ENCODE measurements around the gene PNMA8C.

DNA sequence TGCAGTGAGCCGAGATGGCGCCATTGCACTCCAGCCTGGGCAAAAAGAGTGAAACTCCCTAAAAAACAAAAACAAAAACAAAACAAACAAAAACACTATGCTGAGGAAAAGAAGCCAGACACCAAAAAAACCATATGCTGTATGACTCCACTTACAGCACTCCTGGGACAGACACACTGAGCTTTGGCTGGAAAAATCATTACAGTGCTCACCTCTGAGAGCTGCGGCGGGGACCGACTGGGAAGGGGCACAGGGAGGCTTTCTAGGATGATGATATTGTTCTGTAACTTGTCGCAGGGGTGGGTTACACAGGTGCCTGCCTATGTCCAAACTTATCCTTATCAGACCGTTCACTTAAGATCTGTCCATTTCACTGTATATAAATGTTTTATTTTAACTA lies 34.8 kb upstream of the PNMA8C start:
- TF ChIP-seq, protein P1, sequence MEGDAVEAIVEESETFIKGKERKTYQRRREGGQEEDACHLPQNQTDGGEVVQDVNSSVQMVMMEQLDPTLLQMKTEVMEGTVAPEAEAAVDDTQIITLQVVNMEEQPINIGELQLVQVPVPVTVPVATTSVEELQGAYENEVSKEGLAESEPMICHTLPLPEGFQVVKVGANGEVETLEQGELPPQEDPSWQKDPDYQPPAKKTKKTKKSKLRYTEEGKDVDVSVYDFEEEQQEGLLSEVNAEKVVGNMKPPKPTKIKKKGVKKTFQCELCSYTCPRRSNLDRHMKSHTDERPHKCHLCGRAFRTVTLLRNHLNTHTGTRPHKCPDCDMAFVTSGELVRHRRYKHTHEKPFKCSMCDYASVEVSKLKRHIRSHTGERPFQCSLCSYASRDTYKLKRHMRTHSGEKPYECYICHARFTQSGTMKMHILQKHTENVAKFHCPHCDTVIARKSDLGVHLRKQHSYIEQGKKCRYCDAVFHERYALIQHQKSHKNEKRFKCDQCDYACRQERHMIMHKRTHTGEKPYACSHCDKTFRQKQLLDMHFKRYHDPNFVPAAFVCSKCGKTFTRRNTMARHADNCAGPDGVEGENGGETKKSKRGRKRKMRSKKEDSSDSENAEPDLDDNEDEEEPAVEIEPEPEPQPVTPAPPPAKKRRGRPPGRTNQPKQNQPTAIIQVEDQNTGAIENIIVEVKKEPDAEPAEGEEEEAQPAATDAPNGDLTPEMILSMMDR (tag by site-specific recombination; IDR thresholded peaks at IDR 0.05), result no peak
- no peak for TF ChIP-seq ZNF133 (tag by site-specific recombination; IDR thresholded peaks at IDR 0.05)
- no peak for TF ChIP-seq ZNF629 (tag by site-specific recombination; IDR thresholded peaks at IDR 0.05)
- TF ChIP-seq ZNF202 (tag by site-specific recombination; IDR thresholded peaks at IDR 0.05; ENCODE audit: borderline replicate concordance), result no peak
- TF ChIP-seq, protein P2, sequence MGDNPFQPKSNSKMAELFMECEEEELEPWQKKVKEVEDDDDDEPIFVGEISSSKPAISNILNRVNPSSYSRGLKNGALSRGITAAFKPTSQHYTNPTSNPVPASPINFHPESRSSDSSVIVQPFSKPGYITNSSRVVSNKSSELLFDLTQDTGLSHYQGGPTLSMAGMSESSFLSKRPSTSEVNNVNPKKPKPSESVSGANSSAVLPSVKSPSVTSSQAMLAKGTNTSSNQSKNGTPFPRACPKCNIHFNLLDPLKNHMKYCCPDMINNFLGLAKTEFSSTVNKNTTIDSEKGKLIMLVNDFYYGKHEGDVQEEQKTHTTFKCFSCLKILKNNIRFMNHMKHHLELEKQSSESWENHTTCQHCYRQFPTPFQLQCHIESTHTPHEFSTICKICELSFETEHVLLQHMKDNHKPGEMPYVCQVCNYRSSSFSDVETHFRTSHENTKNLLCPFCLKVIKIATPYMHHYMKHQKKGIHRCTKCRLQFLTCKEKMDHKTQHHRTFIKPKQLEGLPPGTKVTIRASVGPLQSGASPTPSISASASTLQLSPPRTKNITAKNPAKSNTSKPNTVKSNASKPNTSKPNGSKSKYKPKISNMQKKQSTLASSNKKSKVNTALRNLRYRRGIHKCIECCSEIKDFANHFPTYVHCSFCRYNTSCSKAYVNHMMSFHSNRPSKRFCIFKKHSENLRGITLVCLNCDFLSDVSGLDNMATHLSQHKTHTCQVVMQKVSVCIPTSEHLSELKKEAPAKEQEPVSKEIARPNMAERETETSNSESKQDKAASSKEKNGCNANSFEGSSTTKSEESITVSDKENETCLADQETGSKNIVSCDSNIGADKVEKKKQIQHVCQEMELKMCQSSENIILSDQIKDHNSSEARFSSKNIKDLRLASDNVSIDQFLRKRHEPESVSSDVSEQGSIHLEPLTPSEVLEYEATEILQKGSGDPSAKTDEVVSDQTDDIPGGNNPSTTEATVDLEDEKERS (tag by site-specific recombination; IDR thresholded peaks at IDR 0.05), result no peak
- no peak for TF ChIP-seq ZNF239 (tag by site-specific recombination; IDR thresholded peaks at IDR 0.05)

Data from HEK293 (cell line).